Measurements from ENCODE around the gene SKA1.
"Not testable (repeated sequence)": the region's sequence is repeated elsewhere in the genome, so short reads cannot be mapped to it uniquely, and the experiment has no call there.

Gene SKA1

DNA sequence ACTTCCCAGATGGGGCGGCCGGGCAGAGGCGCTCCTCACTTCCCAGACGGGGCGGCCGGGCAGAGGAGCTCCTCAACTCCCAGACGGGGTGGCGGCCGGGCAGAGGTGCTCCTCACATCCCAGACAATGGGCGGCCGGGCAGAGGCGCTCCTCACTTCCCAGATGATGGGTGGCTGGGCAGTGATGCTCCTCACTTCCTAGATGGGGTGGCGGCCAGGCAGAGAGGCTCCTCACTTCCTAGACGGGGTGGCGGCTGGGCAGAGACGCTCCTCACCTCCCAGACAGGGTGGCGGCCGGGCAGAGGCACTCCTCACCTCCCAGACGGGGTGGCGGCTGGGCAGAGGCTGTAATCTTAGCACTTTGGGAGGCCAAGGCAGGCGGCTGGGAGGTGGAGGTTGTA lies 42.9 kb downstream of the SKA1 start:
- not testable (repeated sequence) for H3K14ac ChIP-seq (ENCODE audit: low read length); H2BK12ac ChIP-seq (ENCODE audit: low read length); H4K91ac ChIP-seq (ENCODE audit: low read depth, low read length, poor library complexity); H2AK5ac ChIP-seq (ENCODE audit: low read depth, low read length); H3K4me3 ChIP-seq (ENCODE audit: low read length in 2 of 2); H3K18ac ChIP-seq (ENCODE audit: low read length); H3K23ac ChIP-seq (ENCODE audit: low read depth, low read length, poor library complexity); DNase-seq (ENCODE audit: low spot score); H3K9me3 ChIP-seq (replicated peaks in 1 of 2; ENCODE audit: control insufficient read depth in 2 of 2, insufficient read depth in 1 of 2, low read depth in 1 of 2, low read length in 2 of 2); H2BK120ac ChIP-seq (ENCODE audit: low read depth, low read length); H3K4ac ChIP-seq (ENCODE audit: low read length); H3K4me2 ChIP-seq (ENCODE audit: insufficient read depth, low read length, poor library complexity, severe bottlenecking); H2AFZ ChIP-seq (ENCODE audit: low read length); H3K79me1 ChIP-seq (ENCODE audit: low read depth, low read length); H3K9ac ChIP-seq (ENCODE audit: low read depth, low read length, poor library complexity); H3K27me3 ChIP-seq (ENCODE audit: control insufficient read depth in 3 of 3, insufficient read depth in 3 of 3, low read depth in 1 of 3, low read length in 3 of 3); H3K36me3 ChIP-seq (replicated peaks in 1 of 2; ENCODE audit: control insufficient read depth in 2 of 2, insufficient read depth in 2 of 2, low read length in 2 of 2); H4K8ac ChIP-seq (ENCODE audit: low read depth, low read length); H3K27ac ChIP-seq (replicated peaks; ENCODE audit: low read length); H2BK5ac ChIP-seq (ENCODE audit: low read length); H3K4me1 ChIP-seq (ENCODE audit: control insufficient read depth in 2 of 2, insufficient read depth in 1 of 2, low read depth in 1 of 2, low read length in 2 of 2); H2BK15ac ChIP-seq (ENCODE audit: low read length)
- WGBS, 2 donors (ENCODE audit: extremely low coverage in 2 of 2, insufficient read length in 2 of 2, insufficient replicate concordance in 1 of 2), result no CpG with 5 or more reads among the region's 21 CpGs

DNA sequence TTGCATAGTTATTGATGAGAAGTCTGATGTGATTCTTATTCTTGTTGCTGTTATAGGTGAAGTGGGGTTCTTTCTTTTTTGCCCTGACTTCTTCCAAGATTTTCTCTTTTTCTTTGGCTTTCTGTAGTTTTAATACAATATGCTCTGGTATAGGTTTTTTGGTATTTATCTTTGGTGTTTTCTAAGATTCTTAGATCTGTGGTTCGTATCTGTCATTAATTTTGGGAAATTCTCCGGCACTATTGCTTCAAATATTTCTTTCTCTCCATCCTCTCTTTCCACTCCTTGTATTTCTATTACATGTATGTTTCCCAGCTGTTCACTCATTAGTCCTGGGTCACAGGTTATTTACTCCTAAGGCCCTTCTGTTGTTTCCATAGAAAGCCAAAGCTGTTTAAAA lies 43.8 kb downstream of the SKA1 start:
- H3K9ac ChIP-seq (ENCODE audit: low read depth, low read length, poor library complexity), result no peak overlapping the region
- no peak overlapping the region for H3K14ac ChIP-seq (ENCODE audit: low read length)
- no CpG with 5 or more reads among the region's 2 CpGs for WGBS, 2 donors (ENCODE audit: extremely low coverage in 2 of 2, insufficient read length in 2 of 2, insufficient replicate concordance in 1 of 2)
- no peaks in the 10 kb centered on the region for H3K36me3 ChIP-seq (replicated peaks in 1 of 2; ENCODE audit: control insufficient read depth in 2 of 2, insufficient read depth in 2 of 2, low read length in 2 of 2)
- H3K4me2 ChIP-seq (ENCODE audit: insufficient read depth, low read length, poor library complexity, severe bottlenecking), result no peak overlapping the region
- H3K4me1 ChIP-seq (ENCODE audit: control insufficient read depth in 2 of 2, insufficient read depth in 1 of 2, low read depth in 1 of 2, low read length in 2 of 2), result no peaks in the 10 kb centered on the region
- DNase-seq (ENCODE audit: low spot score), result no peak
- H3K9me3 ChIP-seq (replicated peaks in 1 of 2; ENCODE audit: control insufficient read depth in 2 of 2, insufficient read depth in 1 of 2, low read depth in 1 of 2, low read length in 2 of 2), result no peaks in the 10 kb centered on the region
- H3K18ac ChIP-seq (ENCODE audit: low read length), result no peak overlapping the region
- H3K79me1 ChIP-seq (ENCODE audit: low read depth, low read length), result no peaks in the 10 kb centered on the region
- no peak overlapping the region for H2AFZ ChIP-seq (ENCODE audit: low read length)
- H2AK5ac ChIP-seq (ENCODE audit: low read depth, low read length), result no peak overlapping the region
- no peak overlapping the region for H3K27ac ChIP-seq (replicated peaks; ENCODE audit: low read length)
- no peak overlapping the region for H2BK5ac ChIP-seq (ENCODE audit: low read length)
- H3K27me3 ChIP-seq (ENCODE audit: control insufficient read depth in 3 of 3, insufficient read depth in 3 of 3, low read depth in 1 of 3, low read length in 3 of 3), result peaks cover 0 to 2% (median 0%) of the 10 kb centered on the region in 3 experiments
- H4K91ac ChIP-seq (ENCODE audit: low read depth, low read length, poor library complexity), result no peak overlapping the region
- H2BK120ac ChIP-seq (ENCODE audit: low read depth, low read length), result no peak overlapping the region
- H2BK12ac ChIP-seq (ENCODE audit: low read length), result no peak overlapping the region
- H4K8ac ChIP-seq (ENCODE audit: low read depth, low read length), result no peak overlapping the region
- no peak overlapping the region for H2BK15ac ChIP-seq (ENCODE audit: low read length)
- no peak overlapping the region for H3K23ac ChIP-seq (ENCODE audit: low read depth, low read length, poor library complexity)
- H3K4ac ChIP-seq (ENCODE audit: low read length), result no peak overlapping the region
- H3K4me3 ChIP-seq (ENCODE audit: low read length in 2 of 2), result no peak overlapping the region

GRCh38 chr18:50422286-50422898 lies 47.5 kb downstream of the SKA1 start:
- peaks cover 0 to 4% of the 10 kb centered on the region in 2 donors for H3K9me3 ChIP-seq (replicated peaks in 1 of 2; ENCODE audit: control insufficient read depth in 2 of 2, insufficient read depth in 1 of 2, low read depth in 1 of 2, low read length in 2 of 2)
- no peaks in the 10 kb centered on the region for H3K79me1 ChIP-seq (ENCODE audit: low read depth, low read length)
- H3K4me1 ChIP-seq (ENCODE audit: control insufficient read depth in 2 of 2, insufficient read depth in 1 of 2, low read depth in 1 of 2, low read length in 2 of 2), result no peaks in the 10 kb centered on the region
- no peak overlapping the region for H4K8ac ChIP-seq (ENCODE audit: low read depth, low read length)
- no peak overlapping the region for H2BK120ac ChIP-seq (ENCODE audit: low read depth, low read length)
- no peaks in the 10 kb centered on the region for H3K36me3 ChIP-seq (replicated peaks in 1 of 2; ENCODE audit: control insufficient read depth in 2 of 2, insufficient read depth in 2 of 2, low read length in 2 of 2)
- H2BK12ac ChIP-seq (ENCODE audit: low read length), result no peak overlapping the region
- no peak overlapping the region for H3K27ac ChIP-seq (replicated peaks; ENCODE audit: low read length)
- no peak overlapping the region for H3K4ac ChIP-seq (ENCODE audit: low read length)
- no peak overlapping the region for H2BK5ac ChIP-seq (ENCODE audit: low read length)
- no peak overlapping the region for H3K4me3 ChIP-seq (ENCODE audit: low read length in 2 of 2)
- no peak overlapping the region for H3K18ac ChIP-seq (ENCODE audit: low read length)
- no CpG with 5 or more reads among the region's 2 CpGs for whole genome bisulfite sequencing, 2 donors (ENCODE audit: extremely low coverage in 2 of 2, insufficient read length in 2 of 2, insufficient replicate concordance in 1 of 2)
- H2AFZ ChIP-seq (ENCODE audit: low read length), result no peak overlapping the region
- H4K91ac ChIP-seq (ENCODE audit: low read depth, low read length, poor library complexity), result no peak overlapping the region
- no peak overlapping the region for H3K9ac ChIP-seq (ENCODE audit: low read depth, low read length, poor library complexity)
- H3K23ac ChIP-seq (ENCODE audit: low read depth, low read length, poor library complexity), result no peak overlapping the region
- no peak for DNase-seq (ENCODE audit: low spot score)
- H3K14ac ChIP-seq (ENCODE audit: low read length), result no peak overlapping the region
- peaks cover 0 to 2% (median 0%) of the 10 kb centered on the region in 3 experiments for H3K27me3 ChIP-seq (ENCODE audit: control insufficient read depth in 3 of 3, insufficient read depth in 3 of 3, low read depth in 1 of 3, low read length in 3 of 3)
- no peak overlapping the region for H3K4me2 ChIP-seq (ENCODE audit: insufficient read depth, low read length, poor library complexity, severe bottlenecking)
- no peak overlapping the region for H2BK15ac ChIP-seq (ENCODE audit: low read length)
- no peak overlapping the region for H2AK5ac ChIP-seq (ENCODE audit: low read depth, low read length)

DNA sequence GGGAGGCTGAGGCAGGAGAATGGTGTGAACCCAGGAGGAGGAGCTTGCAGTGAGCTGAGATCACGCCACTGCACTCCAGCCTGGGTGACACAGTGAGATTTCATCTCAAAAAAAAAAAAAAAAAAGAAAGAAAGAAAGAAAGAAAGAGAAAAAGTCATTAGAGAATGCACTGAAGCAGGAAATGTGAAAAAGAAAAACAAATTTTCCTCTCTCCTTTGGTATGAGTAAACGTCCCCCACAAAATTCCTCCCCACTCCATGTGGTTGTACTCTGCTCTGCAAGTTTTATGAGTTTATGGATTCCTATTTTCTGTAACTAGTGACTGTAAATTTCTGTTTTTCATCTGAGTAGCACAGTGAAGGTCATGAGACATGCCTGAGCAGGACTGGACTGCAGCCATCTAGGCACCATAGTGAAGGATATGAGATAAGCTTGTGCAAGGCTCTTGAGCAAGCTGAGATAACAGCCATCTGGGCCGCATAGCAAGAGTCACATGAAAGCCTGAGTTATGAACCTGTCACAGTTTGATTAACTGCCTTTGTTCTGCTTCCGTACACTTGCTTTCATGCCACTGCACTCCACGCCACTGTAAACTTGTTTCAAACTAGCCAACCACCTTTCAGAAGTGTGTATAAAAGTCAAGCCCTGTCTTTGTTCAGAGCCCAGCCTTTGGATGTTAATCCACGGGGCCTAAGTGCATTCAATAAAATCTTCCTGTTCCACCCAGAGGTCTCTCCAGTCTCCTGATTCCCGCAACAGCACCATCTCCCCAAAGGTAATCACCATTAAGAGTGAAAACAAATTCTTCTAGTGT lies 50.2 kb downstream of the SKA1 start:
- Histone ChIP-seq H4K8ac (ENCODE audit: low read depth, low read length) (no peak overlapping the region), H3K4me2 (ENCODE audit: insufficient read depth, low read length, poor library complexity, severe bottlenecking) (no peak overlapping the region), H3K4me3 (ENCODE audit: low read length in 2 of 2) (no peak overlapping the region), H2BK12ac (ENCODE audit: low read length) (no peak overlapping the region), H2BK5ac (ENCODE audit: low read length) (no peak overlapping the region), H3K79me1 (ENCODE audit: low read depth, low read length) (no peaks in the 10 kb centered on the region), H4K91ac (ENCODE audit: low read depth, low read length, poor library complexity) (no peak overlapping the region), H3K4me1 (ENCODE audit: control insufficient read depth in 2 of 2, insufficient read depth in 1 of 2, low read depth in 1 of 2, low read length in 2 of 2) (no peaks in the 10 kb centered on the region), H3K4ac (ENCODE audit: low read length) (no peak overlapping the region), H2BK15ac (ENCODE audit: low read length) (no peak overlapping the region), H3K36me3 (replicated peaks in 1 of 2; ENCODE audit: control insufficient read depth in 2 of 2, insufficient read depth in 2 of 2, low read length in 2 of 2) (no peaks in the 10 kb centered on the region), H3K23ac (ENCODE audit: low read depth, low read length, poor library complexity) (no peak overlapping the region), H3K9me3 (replicated peaks in 1 of 2; ENCODE audit: control insufficient read depth in 2 of 2, insufficient read depth in 1 of 2, low read depth in 1 of 2, low read length in 2 of 2) (peaks cover 0 to 4% of the 10 kb centered on the region in 2 donors), H2BK120ac (ENCODE audit: low read depth, low read length) (no peak overlapping the region), H3K9ac (ENCODE audit: low read depth, low read length, poor library complexity) (no peak overlapping the region), H2AK5ac (ENCODE audit: low read depth, low read length) (no peak overlapping the region), H3K27me3 (ENCODE audit: control insufficient read depth in 3 of 3, insufficient read depth in 3 of 3, low read depth in 1 of 3, low read length in 3 of 3) (peaks cover 0 to 2% (median 0%) of the 10 kb centered on the region in 3 experiments), H3K14ac (ENCODE audit: low read length) (no peak overlapping the region), H3K27ac (replicated peaks; ENCODE audit: low read length) (no peak overlapping the region), H3K18ac (ENCODE audit: low read length) (no peak overlapping the region), H2AFZ (ENCODE audit: low read length) (no peak overlapping the region)
- DNase-seq (ENCODE audit: low spot score), result no peak
- no CpG with 5 or more reads among the region's 7 CpGs for WGBS, 2 donors (ENCODE audit: extremely low coverage in 2 of 2, insufficient read length in 2 of 2, insufficient replicate concordance in 1 of 2)

Measured in neuronal stem cell (in vitro differentiated cells).